IMR-90 (cell line): ENCODE measurements around the gene GDPD2. TPM values are rescaled to one million over a fixed set of nuclear protein-coding genes. Genes with fewer than 3 reads are reported as not detected.

Experiments
- ATAC-seq: fragments of 200-7000 bp; cut with Tn5 transposase; 2 replicates; pipeline ENCODE4 v1.9.1; 2020; ENCODE audit warnings: low read depth, mild to moderate bottlenecking, moderate library complexity
- BruUV-seq: library from RNA; stranded (reverse); fragments of 400-500 nt; replicated peaks from 2 replicates; lab custom pipeline; 2021; lab: Mats Ljungman, UMichigan
- CTCF ChIA-PET: fragments of 300-600 bp; formaldehyde crosslinking; extraction: SDS; loops from one replicate; lab custom pipeline; 2021; ENCODE audit warnings: antibody characterized with exemption; lab: Yijun Ruan, JAX
- POLR2A ChIA-PET: fragments of 300-600 bp; sonication (Branson Sonifier 250); formaldehyde crosslinking; loops from one replicate; lab custom pipeline; 2022; ENCODE audit warnings: antibody characterized with exemption; ENCODE audit not compliant: unreplicated experiment; lab: Charles Lee
- DNase-seq: peaks from one replicate; pipeline ENCODE4 v3.0.0; 2013
- H2AFZ ChIP-seq: replicated peaks from 2 replicates; pipeline ENCODE3; 2013; ENCODE audit warnings: low read length, mild to moderate bottlenecking; ENCODE audit not compliant: poor library complexity
- H2AK5ac ChIP-seq: 2 replicates; pipeline ENCODE4 v1.6.1; 2013; ENCODE audit warnings: low read depth, low read length, inconsistent platforms
- H2AK9ac ChIP-seq: replicated peaks from 2 replicates; pipeline ENCODE3; 2013; ENCODE audit warnings: mild to moderate bottlenecking, low read depth, low read length, moderate library complexity; ENCODE audit not compliant: poor library complexity
- H2BK120ac ChIP-seq: 2 replicates; pipeline ENCODE4 v1.6.1; 2013; ENCODE audit warnings: low read depth, low read length, inconsistent platforms
- H2BK15ac ChIP-seq: 3 replicates; pipeline ENCODE4 v1.6.1; 2013; ENCODE audit warnings: low read depth, low read length, inconsistent platforms
- H2BK20ac ChIP-seq: 2 replicates; pipeline ENCODE4 v1.6.1; 2013; ENCODE audit warnings: low read depth, mild to moderate bottlenecking, inconsistent platforms, low read length, moderate library complexity
- H2BK5ac ChIP-seq: 2 replicates; pipeline ENCODE4 v1.6.1; 2013; ENCODE audit warnings: mild to moderate bottlenecking, low read depth, low read length, inconsistent platforms; ENCODE audit not compliant: poor library complexity, severe bottlenecking
- H3K14ac ChIP-seq: replicated peaks from 2 replicates; pipeline ENCODE4 v1.6.1; 2013; ENCODE audit warnings: low read depth, low read length, inconsistent platforms
- H3K18ac ChIP-seq: 2 replicates; pipeline ENCODE4 v1.6.1; 2013; ENCODE audit warnings: low read depth, low read length, control low read depth
- H3K23ac ChIP-seq: 2 replicates; pipeline ENCODE4 v1.6.1; 2013; ENCODE audit warnings: low read depth, low read length, inconsistent platforms
- H3K27ac ChIP-seq: 2 replicates; pipeline ENCODE4 v1.5.1; 2013; ENCODE audit warnings: mild to moderate bottlenecking, control low read depth, low read length; ENCODE audit not compliant: insufficient read depth
- H3K27me3 ChIP-seq: 2 replicates; pipeline ENCODE4 v1.6.1; 2013; ENCODE audit warnings: low read length; ENCODE audit not compliant: control insufficient read depth, insufficient read depth
- H3K36me3 ChIP-seq: 2 replicates; pipeline ENCODE4 v1.6.1; 2013; ENCODE audit warnings: low read length, mixed read lengths; ENCODE audit not compliant: control insufficient read depth, insufficient read depth
- H3K4ac ChIP-seq: 2 replicates; pipeline ENCODE4 v1.6.1; 2013; ENCODE audit warnings: low read depth, low read length, inconsistent platforms
- H3K4me1 ChIP-seq: 2 replicates; pipeline ENCODE4 v1.6.1; 2013; ENCODE audit warnings: low read length, mixed read lengths; ENCODE audit not compliant: control insufficient read depth, insufficient read depth
- H3K4me2 ChIP-seq: 2 replicates; pipeline ENCODE4 v1.6.1; 2013; ENCODE audit warnings: low read depth, mild to moderate bottlenecking, control low read depth, low read length, moderate library complexity
- H3K4me3 ChIP-seq: 2 replicates; pipeline ENCODE4 v1.5.1; 2013; ENCODE audit warnings: low read depth, mild to moderate bottlenecking, control low read depth, low read length, moderate library complexity; ENCODE audit not compliant: insufficient read depth
- H3K56ac ChIP-seq: 2 replicates; pipeline ENCODE4 v1.6.1; 2013; ENCODE audit warnings: low read length, inconsistent platforms; ENCODE audit not compliant: insufficient read depth; ENCODE audit errors: extremely low read depth
- H3K79me1 ChIP-seq, 2 experiments: 2 replicates each; pipeline ENCODE4 v1.6.1; 2013; ENCODE audit warnings: low read length in 2 of 2, inconsistent platforms in 1 of 2, low read depth in 1 of 2
- H3K9ac ChIP-seq: 2 replicates; pipeline ENCODE4 v1.6.1; 2013; ENCODE audit warnings: low read depth, low read length, control low read depth
- H3K9me1 ChIP-seq: 2 replicates; pipeline ENCODE4 v1.6.1; 2013; ENCODE audit warnings: low read length, inconsistent platforms; ENCODE audit not compliant: insufficient read depth
- H3K9me3 ChIP-seq: 2 replicates; pipeline ENCODE4 v1.6.1; 2013; ENCODE audit warnings: low read length; ENCODE audit not compliant: control insufficient read depth, insufficient read depth
- H4K20me1 ChIP-seq: 2 replicates; pipeline ENCODE4 v1.6.1; 2013; ENCODE audit warnings: low read length, inconsistent platforms; ENCODE audit not compliant: insufficient read depth
- H4K5ac ChIP-seq: 2 replicates; pipeline ENCODE4 v1.6.1; 2013; ENCODE audit warnings: mild to moderate bottlenecking, low read depth, low read length, control low read depth
- H4K8ac ChIP-seq, 2 experiments: 2 replicates each; pipeline ENCODE4 v1.6.1; 2013; ENCODE audit warnings: low read depth in 2 of 2, low read length in 2 of 2, control low read depth in 1 of 2, inconsistent platforms in 1 of 2
- H4K91ac ChIP-seq: 2 replicates; pipeline ENCODE4 v1.6.1; 2013; ENCODE audit warnings: low read depth, low read length, inconsistent platforms; ENCODE audit not compliant: insufficient read depth
- BHLHE40 ChIP-seq: fragments of 150-350 bp; IDR thresholded peaks from 2 replicates; pipeline ENCODE4 v1.6.1; 2016; ENCODE audit warnings: mild to moderate bottlenecking, low read depth, low read length
- CEBPB ChIP-seq: IDR thresholded peaks from 2 replicates; pipeline ENCODE4 v1.6.1; 2012; ENCODE audit warnings: low read depth, low read length, improper control_type of control experiment
- CHD1 ChIP-seq: IDR thresholded peaks from 2 replicates; pipeline ENCODE4 v1.6.1; 2012; ENCODE audit warnings: low read depth, low read length, improper control_type of control experiment
- FOS ChIP-seq: fragments of 150-350 bp; IDR thresholded peaks from 2 replicates; pipeline ENCODE4 v1.6.1; 2016; ENCODE audit warnings: low read depth, low read length
- MAZ ChIP-seq: IDR thresholded peaks from 2 replicates; pipeline ENCODE4 v1.6.1; 2012; ENCODE audit warnings: low read depth, mild to moderate bottlenecking, low read length, improper control_type of control experiment, moderate library complexity, borderline replicate concordance
- NFE2L2 ChIP-seq: fragments of 150-350 bp; IDR thresholded peaks from 2 replicates; pipeline ENCODE4 v1.6.1; 2016; ENCODE audit warnings: low read depth, mild to moderate bottlenecking, low read length
- POLR2A ChIP-seq: IDR thresholded peaks from 2 replicates; pipeline ENCODE4 v1.6.1; 2012; ENCODE audit warnings: mild to moderate bottlenecking, low read depth, low read length
- RAD21 ChIP-seq: IDR thresholded peaks from 2 replicates; pipeline ENCODE4 v1.6.1; 2012; ENCODE audit warnings: low read length, improper control_type of control experiment
- RFX5 ChIP-seq: IDR thresholded peaks from 2 replicates; pipeline ENCODE4 v1.8.0; 2012; ENCODE audit warnings: low read depth, mild to moderate bottlenecking, low read length, moderate library complexity
- SMC3 ChIP-seq: fragments of 150-350 bp; IDR thresholded peaks from 2 replicates; pipeline ENCODE4 v1.6.1; 2016; ENCODE audit warnings: low read depth, mild to moderate bottlenecking, antibody characterized with exemption, low read length, moderate library complexity
- WGBS, 2 experiments: methylation state at CpG; one replicate each; pipeline versions ENCODE4 v1.1.5 to v1.1.7; 2013; ENCODE audit warnings: missing lambda C conversion rate in 2 of 2; ENCODE audit not compliant: insufficient read length in 1 of 2; ENCODE audit errors: extremely low coverage in 2 of 2; 5-methylcytosine and 5-hydroxymethylcytosine counted together
- dilution Hi-C: fragments of 300-500 bp; cut with HindIII; formaldehyde crosslinking; loops from one replicate; pipeline ENCODE4 v1.14.3; 2018; ENCODE audit warnings: low sequenced_read_pairs; ENCODE audit not compliant: unreplicated experiment
- in situ Hi-C: fragments of 300-500 bp; cut with MboI; formaldehyde crosslinking; loops from 3 replicates; pipeline ENCODE4 v1.14.3; 2019; ENCODE audit warnings: low sequenced_read_pairs, inconsistent platforms, mixed read lengths
- intact Hi-C: fragments of 100-400 bp; cut with micrococcal nuclease; formaldehyde crosslinking; loops from 2 replicates; pipeline ENCODE4 v1.10.0; 2022
- polyA plus RNA-seq, 3 experiments: library from polyadenylated mRNA; depleted of rRNA; stranded (reverse); fragments of >200 nt; gene quantifications; 2 replicates each; pipeline ENCODE4 v1.2.3, GENCODE V29; 2012; ENCODE audit warnings: low replicate concordance in 1 of 3
- total RNA-seq: library from RNA; depleted of rRNA; stranded (reverse); fragments of >200 nt; gene quantifications from 2 replicates; pipeline ENCODE4 v1.2.3, GENCODE V29; 2012
- TF ChIP-seq, protein P1 (sequence below): fragments of 150-350 bp; IDR thresholded peaks from 2 replicates; pipeline ENCODE4 v1.6.1; 2016; ENCODE audit warnings: low read depth, mild to moderate bottlenecking, low read length, moderate library complexity, borderline replicate concordance
- TF ChIP-seq, protein P2 (sequence below): fragments of 150-350 bp; IDR thresholded peaks from 2 replicates; pipeline ENCODE4 v1.6.1; 2017; ENCODE audit warnings: mild to moderate bottlenecking, antibody characterized with exemption, low read length, low read depth
- TF ChIP-seq, protein P3 (sequence below): conservative IDR thresholded peaks from 2 replicates; pipeline ENCODE4 v1.5.1; 2012; ENCODE audit warnings: mild to moderate bottlenecking, low read depth, low read length, improper control_type of control experiment

GDPD2 gene
- total and polyA plus RNA-seq, 2 of the 4 experiments (the other 2 are of a cell fraction) = not detected

DNA sequence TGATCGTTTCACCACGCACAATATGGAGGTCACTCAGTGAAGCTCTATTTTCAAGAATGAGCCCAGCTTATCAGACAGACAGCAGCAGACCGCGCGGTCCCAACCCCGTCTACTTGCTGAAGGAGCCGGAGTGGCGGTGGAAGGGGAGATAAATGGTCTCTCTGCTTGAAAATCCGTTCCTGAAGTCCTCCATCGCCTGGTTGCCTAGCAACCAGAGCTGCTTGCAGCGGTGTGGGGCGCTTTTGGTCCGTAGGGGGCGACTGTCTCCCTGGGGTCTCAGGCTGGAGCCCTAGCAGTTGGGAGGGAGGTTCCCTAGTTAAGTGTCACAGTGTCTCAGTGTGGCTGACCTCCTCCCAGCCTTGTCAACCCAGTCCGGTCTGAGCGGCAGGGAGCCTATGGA lies 13.2 kb downstream of the GDPD2 start:
- ATAC-seq = no peak
- H3K9me3 ChIP-seq = no peaks in the 10 kb centered on the region
- H3K4ac ChIP-seq = no peak overlapping the region
- H3K9ac ChIP-seq = no peak overlapping the region
- WGBS, 2 experiments = no CpG with 5 or more reads among the region's 16 CpGs
- no peak overlapping the region for H3K4me2 ChIP-seq
- intact Hi-C loops (no loop called here), in situ Hi-C loops (no loop called here), dilution Hi-C loops (no loop called here)
- no peak overlapping the region for H3K56ac ChIP-seq
- H3K9me1 ChIP-seq = 0 out of 2 replicates have a peak, but pooled peaks cover 7% of the 10 kb centered on the region
- POLR2A ChIA-PET = no interaction called here
- no peak overlapping the region for H2BK5ac ChIP-seq
- H3K79me1 ChIP-seq = peaks cover 4 to 21% of the 10 kb centered on the region in 2 experiments; a peak in 3 of 4 replicates
- CTCF ChIA-PET = no interaction called here
- no peak overlapping the region for H4K91ac ChIP-seq
- H4K5ac ChIP-seq = no peak overlapping the region
- peaks cover 4% of the 10 kb centered on the region; the same call in 1 of the 2 replicates for H3K4me1 ChIP-seq
- peaks cover 2% of the 10 kb centered on the region; the same call in 1 of the 2 replicates for H3K27me3 ChIP-seq
- H3K27ac ChIP-seq = no peak overlapping the region
- H3K36me3 ChIP-seq = no peaks in the 10 kb centered on the region
- H3K4me3 ChIP-seq = no peak overlapping the region
- no peak for TF ChIP-seq CHD1
- no peak for TF ChIP-seq CEBPB
- TF ChIP-seq RAD21 = no peak
- TF ChIP-seq, protein P1, sequence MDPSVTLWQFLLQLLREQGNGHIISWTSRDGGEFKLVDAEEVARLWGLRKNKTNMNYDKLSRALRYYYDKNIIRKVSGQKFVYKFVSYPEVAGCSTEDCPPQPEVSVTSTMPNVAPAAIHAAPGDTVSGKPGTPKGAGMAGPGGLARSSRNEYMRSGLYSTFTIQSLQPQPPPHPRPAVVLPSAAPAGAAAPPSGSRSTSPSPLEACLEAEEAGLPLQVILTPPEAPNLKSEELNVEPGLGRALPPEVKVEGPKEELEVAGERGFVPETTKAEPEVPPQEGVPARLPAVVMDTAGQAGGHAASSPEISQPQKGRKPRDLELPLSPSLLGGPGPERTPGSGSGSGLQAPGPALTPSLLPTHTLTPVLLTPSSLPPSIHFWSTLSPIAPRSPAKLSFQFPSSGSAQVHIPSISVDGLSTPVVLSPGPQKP = no peak
- TF ChIP-seq POLR2A = no peak
- TF ChIP-seq FOS = no peak
- TF ChIP-seq, protein P2, sequence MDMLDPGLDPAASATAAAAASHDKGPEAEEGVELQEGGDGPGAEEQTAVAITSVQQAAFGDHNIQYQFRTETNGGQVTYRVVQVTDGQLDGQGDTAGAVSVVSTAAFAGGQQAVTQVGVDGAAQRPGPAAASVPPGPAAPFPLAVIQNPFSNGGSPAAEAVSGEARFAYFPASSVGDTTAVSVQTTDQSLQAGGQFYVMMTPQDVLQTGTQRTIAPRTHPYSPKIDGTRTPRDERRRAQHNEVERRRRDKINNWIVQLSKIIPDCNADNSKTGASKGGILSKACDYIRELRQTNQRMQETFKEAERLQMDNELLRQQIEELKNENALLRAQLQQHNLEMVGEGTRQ = no peak
- no peak for TF ChIP-seq BHLHE40
- no peak for TF ChIP-seq NFE2L2
- TF ChIP-seq, protein P3, sequence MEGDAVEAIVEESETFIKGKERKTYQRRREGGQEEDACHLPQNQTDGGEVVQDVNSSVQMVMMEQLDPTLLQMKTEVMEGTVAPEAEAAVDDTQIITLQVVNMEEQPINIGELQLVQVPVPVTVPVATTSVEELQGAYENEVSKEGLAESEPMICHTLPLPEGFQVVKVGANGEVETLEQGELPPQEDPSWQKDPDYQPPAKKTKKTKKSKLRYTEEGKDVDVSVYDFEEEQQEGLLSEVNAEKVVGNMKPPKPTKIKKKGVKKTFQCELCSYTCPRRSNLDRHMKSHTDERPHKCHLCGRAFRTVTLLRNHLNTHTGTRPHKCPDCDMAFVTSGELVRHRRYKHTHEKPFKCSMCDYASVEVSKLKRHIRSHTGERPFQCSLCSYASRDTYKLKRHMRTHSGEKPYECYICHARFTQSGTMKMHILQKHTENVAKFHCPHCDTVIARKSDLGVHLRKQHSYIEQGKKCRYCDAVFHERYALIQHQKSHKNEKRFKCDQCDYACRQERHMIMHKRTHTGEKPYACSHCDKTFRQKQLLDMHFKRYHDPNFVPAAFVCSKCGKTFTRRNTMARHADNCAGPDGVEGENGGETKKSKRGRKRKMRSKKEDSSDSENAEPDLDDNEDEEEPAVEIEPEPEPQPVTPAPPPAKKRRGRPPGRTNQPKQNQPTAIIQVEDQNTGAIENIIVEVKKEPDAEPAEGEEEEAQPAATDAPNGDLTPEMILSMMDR = no peak
- no peak for TF ChIP-seq RFX5
- no peak for TF ChIP-seq SMC3
- TF ChIP-seq MAZ = no peak
- BruUV-seq = no TSS peak
- H2AFZ ChIP-seq = no peak overlapping the region
- no peak overlapping the region for H3K14ac ChIP-seq
- no peak overlapping the region for H2BK20ac ChIP-seq
- no peak overlapping the region for H2AK5ac ChIP-seq
- H4K20me1 ChIP-seq = no peaks in the 10 kb centered on the region
- peak overlapping the region; percentile 37 for H2AK9ac ChIP-seq
- no peak overlapping the region for H4K8ac ChIP-seq
- no peak overlapping the region for H2BK15ac ChIP-seq
- no peak overlapping the region for H2BK120ac ChIP-seq
- no peak overlapping the region for H3K18ac ChIP-seq
- no peak overlapping the region for H3K23ac ChIP-seq
- DNase-seq = no peak
